Neutrophil (primary cell): Measurements from ENCODE around the gene CNTN4.

Source experiments
- H3K27ac ChIP-seq: fragments of 200-600 bp; sonication (generic); 2 replicates; pipeline ENCODE4 v1.5.1; 2016; ENCODE audit warnings: mild to moderate bottlenecking, moderate library complexity
- H3K27me3 ChIP-seq: fragments of 200-600 bp; sonication (generic); 2 replicates; pipeline ENCODE4 v1.6.0; 2016; ENCODE audit warnings: mild to moderate bottlenecking
- H3K36me3 ChIP-seq: fragments of 200-600 bp; sonication (generic); 2 replicates; pipeline ENCODE4 v1.5.1; 2017
- H3K4me1 ChIP-seq, 2 experiments: fragments of 200-600 bp in 1 of 2; sonication (generic) in 1 of 2; 1 replicate in 1 of 2; 2 replicates in 1 of 2; pipeline versions ENCODE4 v1.5.1 to v1.6.1; 2013 to 2016; ENCODE audit warnings: low read depth in 1 of 2, low read length in 1 of 2, mild to moderate bottlenecking in 1 of 2, moderate library complexity in 1 of 2; ENCODE audit not compliant: control insufficient read depth in 1 of 2, insufficient read depth in 1 of 2
- H3K4me3 ChIP-seq, 2 experiments: fragments of 200-600 bp in 1 of 2; sonication (generic) in 1 of 2; 1 replicate in 1 of 2; 2 replicates in 1 of 2; pipeline ENCODE4 v1.5.1; 2013 to 2016; ENCODE audit warnings: low read depth in 1 of 2, low read length in 1 of 2, mild to moderate bottlenecking in 1 of 2, moderate library complexity in 1 of 2
- H3K9me3 ChIP-seq: fragments of 200-600 bp; sonication (generic); 2 replicates; pipeline ENCODE4 v1.5.1; 2016
- CTCF ChIP-seq: fragments of 200-600 bp; sonication (generic); IDR thresholded peaks from 2 replicates; pipeline ENCODE4 v1.5.1; 2016; ENCODE audit warnings: antibody characterized with exemption

The CNTN4 gene

GRCh38 chr3:3085782-3086181, 987.1 kb downstream of the CNTN4 start:
- Histone ChIP-seq H3K9me3 (no peaks in the 10 kb centered on the region), H3K27ac (peak overlapping the region; percentile 55), H3K4me1 (peaks cover 42 to 53% of the 10 kb centered on the region in 2 experiments), H3K27me3 (no peaks in the 10 kb centered on the region), H3K36me3 (no peaks in the 10 kb centered on the region), H3K4me3 (no peak overlapping the region)
- TF ChIP-seq CTCF, result no peak

GRCh38 chr3:3086239-3086638, 987.6 kb downstream of the CNTN4 start:
- H3K27me3 ChIP-seq, result no peaks in the 10 kb centered on the region
- no peaks in the 10 kb centered on the region for H3K9me3 ChIP-seq
- peak overlapping the region; percentile 55 for H3K27ac ChIP-seq
- peak overlapping the region in 1 of 2 experiments; percentile 16 for H3K4me3 ChIP-seq
- H3K4me1 ChIP-seq, result peaks cover 40 to 48% of the 10 kb centered on the region in 2 experiments
- H3K36me3 ChIP-seq, result no peaks in the 10 kb centered on the region
- no peak for TF ChIP-seq CTCF

- no peaks in the 10 kb centered on the region for H3K36me3 ChIP-seq
- no peaks in the 10 kb centered on the region for H3K27me3 ChIP-seq
- H3K4me3 ChIP-seq, result no peak overlapping the region
- no peak overlapping the region for H3K27ac ChIP-seq
- H3K4me1 ChIP-seq, result peaks cover 30 to 38% of the 10 kb centered on the region in 2 experiments
- no peaks in the 10 kb centered on the region for H3K9me3 ChIP-seq
- no peak for TF ChIP-seq CTCF
Observed at GRCh38 chr3:3087279-3087678, 988.6 kb downstream of the CNTN4 start.

- no peaks in the 10 kb centered on the region for H3K36me3 ChIP-seq
- H3K27me3 ChIP-seq, result no peaks in the 10 kb centered on the region
- no peaks in the 10 kb centered on the region for H3K9me3 ChIP-seq
- H3K4me3 ChIP-seq, result no peak overlapping the region
- TF ChIP-seq CTCF, result no peak
- H3K4me1 ChIP-seq, result peaks cover 24 to 31% of the 10 kb centered on the region in 2 experiments
- no peak overlapping the region for H3K27ac ChIP-seq
Observed at GRCh38 chr3:3087716-3088465, 989.2 kb downstream of the CNTN4 start.

GRCh38 chr3:3089017-3089416, 990.4 kb downstream of the CNTN4 start:
- H3K36me3 ChIP-seq, result no peaks in the 10 kb centered on the region
- no peaks in the 10 kb centered on the region for H3K9me3 ChIP-seq
- no peaks in the 10 kb centered on the region for H3K27me3 ChIP-seq
- no peak overlapping the region for H3K4me3 ChIP-seq
- peaks cover 22 to 30% of the 10 kb centered on the region in 2 experiments for H3K4me1 ChIP-seq
- no peak overlapping the region for H3K27ac ChIP-seq
- no peak for TF ChIP-seq CTCF
